Activated CD8-positive, alpha-beta T cell treated with anti-CD3 and anti-CD28 coated beads for 36 hours (primary cell): ENCODE data around the gene GTF2H3. TPM values are rescaled to one million over a fixed set of nuclear protein-coding genes. Genes with fewer than 3 reads are reported as not detected.

Source experiments
- ATAC-seq: fragments of 200-7000 bp; cut with Tn5 transposase; one replicate; pipeline ENCODE4 v1.10.0; 2021; ENCODE audit warnings: mild to moderate bottlenecking, moderate library complexity
- CTCF ChIA-PET: fragments of 350-600 bp; sonication (Branson Sonifier 250); formaldehyde crosslinking; loops from one replicate; lab custom pipeline; 2021; ENCODE audit warnings: antibody characterized with exemption; lab: Charles Lee
- POLR2A ChIA-PET: fragments of 350-600 bp; sonication (Branson Sonifier 250); formaldehyde crosslinking; loops from one replicate; lab custom pipeline; 2021; ENCODE audit warnings: antibody characterized with exemption; lab: Charles Lee
- DNase-seq: peaks from one replicate; pipeline ENCODE4 v3.0.0-alpha.2; 2020
- H3K27ac Mint-ChIP-seq: one replicate; pipeline ENCODE4 v1.8.0; 2021; ENCODE audit warnings: mild to moderate bottlenecking, mixed read lengths
- H3K27me3 Mint-ChIP-seq: one replicate; pipeline ENCODE4 v1.8.0; 2021; ENCODE audit warnings: mixed read lengths
- H3K36me3 Mint-ChIP-seq: one replicate; pipeline ENCODE4 v1.8.0; 2021; ENCODE audit warnings: low read depth, mixed read lengths
- H3K4me1 Mint-ChIP-seq: one replicate; pipeline ENCODE4 v1.8.0; 2021; ENCODE audit warnings: low read depth, mixed read lengths
- H3K4me3 Mint-ChIP-seq: one replicate; pipeline ENCODE4 v1.8.0; 2021; ENCODE audit warnings: mild to moderate bottlenecking, moderate library complexity, mixed read lengths
- H3K9me3 Mint-ChIP-seq: one replicate; pipeline ENCODE4 v1.8.0; 2021; ENCODE audit warnings: mixed read lengths
- CTCF ChIP-seq: fragments of 200-600 bp; IDR thresholded peaks from one replicate; pipeline ENCODE4 v1.8.0; 2022; ENCODE audit warnings: antibody characterized with exemption, mild to moderate bottlenecking
- intact Hi-C: fragments of 100-400 bp; cut with micrococcal nuclease; formaldehyde crosslinking; loops from one replicate; pipeline ENCODE4 v1.10.0; 2022
- total RNA-seq, 2 experiments: library from RNA; stranded (reverse); gene quantifications; one replicate each; pipeline ENCODE4 v1.2.3, GENCODE V29; 2021

Gene GTF2H3
- total RNA-seq, 2 experiments from 2014 or later = 78.6 to 80.0 TPM

- ATAC-seq (no peak), DNase-seq (no peak)
- ChIA-PET POLR2A (no interaction called here), CTCF (interaction anchor here (2.1 kb wide), 1 partner anchor 54 kb away, joined by 5 read pairs; no protein-coding TSS in a partner anchor)
- Mint-ChIP-seq H3K27ac (no peak overlapping the region), H3K9me3 (no peaks in the 10 kb centered on the region), H3K4me1 (peaks cover 4% of the 10 kb centered on the region), H3K27me3 (no peaks in the 10 kb centered on the region), H3K36me3 (no peaks in the 10 kb centered on the region), H3K4me3 (no peak overlapping the region)
- TF ChIP-seq CTCF = no peak
- intact Hi-C loops = no loop called here
Measured at GRCh38 chr12:123707466-123707865, 73.8 kb downstream of the GTF2H3 start.

Other genes starting within 250 kb of the GTF2H3 start
- gene KMT5A, start 249.7 kb upstream of the GTF2H3 start, total RNA-seq = 10 to 100 TPM; 35.9 to 38.2 TPM
- 1 to 10 TPM; 9.0 to 9.3 TPM for gene RILPL2, start 197.1 kb upstream of the GTF2H3 start, total RNA-seq
- gene SNRNP35, start 175.7 kb upstream of the GTF2H3 start, total RNA-seq = 10 to 100 TPM; 18.4 to 25.4 TPM
- gene RILPL1, start 100.1 kb upstream of the GTF2H3 start, total RNA-seq = 1 to 10 TPM; 2.9 TPM
- gene TMED2, start 49.3 kb upstream of the GTF2H3 start, total RNA-seq = 100 to 1,000 TPM; 121 to 122 TPM
- 10 to 100 TPM; 51.7 to 55.4 TPM for gene DDX55, start 31.7 kb upstream of the GTF2H3 start, total RNA-seq
- gene EIF2B1, start 143 bp upstream of the GTF2H3 start, total RNA-seq = 10 to 100 TPM; 54.5 to 61.8 TPM
- gene TCTN2, start 37.3 kb downstream of the GTF2H3 start, total RNA-seq = 1 to 10 TPM; 2.0 to 2.3 TPM
- 10 to 100 TPM; 54.6 to 60.3 TPM for gene ATP6V0A2, start 78.5 kb downstream of the GTF2H3 start, total RNA-seq
- under 1 TPM; 0.38 to 0.43 TPM for gene DNAH10, start 128.5 kb downstream of the GTF2H3 start, total RNA-seq